H1 (cell line): ENCODE measurements around the gene SHC1. TPM values are rescaled to one million over a fixed set of nuclear protein-coding genes. Genes with fewer than 3 reads are reported as not detected.

ENCODE experiments used
- CHD2 ChIP-seq: IDR thresholded peaks from 2 replicates; pipeline ENCODE4 v1.6.1; 2012; ENCODE audit warnings: low read length, improper control_type of control experiment
- CHD7 ChIP-seq: fragments of 300-600 bp; sonication (generic); IDR thresholded peaks from 2 replicates; pipeline ENCODE4 v1.7.1; 2012; ENCODE audit warnings: low read length, moderate library complexity, mild to moderate bottlenecking, inconsistent platforms; ENCODE audit not compliant: insufficient replicate concordance
- PHF8 ChIP-seq: fragments of 200-600 bp; sonication (generic); conservative IDR thresholded peaks from 2 replicates; pipeline ENCODE4 v1.7.1; 2012; ENCODE audit warnings: low read depth, mild to moderate bottlenecking, inconsistent platforms, low read length, moderate library complexity
- RXRA ChIP-seq: IDR thresholded peaks from 2 replicates; pipeline ENCODE4 v1.6.1; 2011; ENCODE audit warnings: low read depth, mild to moderate bottlenecking, low read length, moderate library complexity; ENCODE audit not compliant: insufficient read depth
- SIN3A ChIP-seq, 2 experiments: IDR thresholded peaks in 1 of 2; conservative IDR thresholded peaks in 1 of 2; 2 replicates each; pipeline ENCODE4 v1.6.1; 2011 to 2012; ENCODE audit warnings: low read length in 2 of 2, improper control_type of control experiment in 1 of 2, low read depth in 1 of 2, mild to moderate bottlenecking in 1 of 2
- TAF1 ChIP-seq: IDR thresholded peaks from 2 replicates; pipeline ENCODE4 v1.6.1; 2011; ENCODE audit warnings: mild to moderate bottlenecking, low read depth, low read length
- polyA plus RNA-seq, 7 experiments: library from polyadenylated mRNA; depleted of rRNA in 3 of 7; stranded (reverse) in 5 of 7; unstranded in 2 of 7; fragments of >200 nt in 5 of 7; fragments of 200-250 nt in 2 of 7; gene quantifications; 1 replicate in 5 of 7; 2 replicates in 1 of 7; 4 replicates in 1 of 7; pipeline versions ENCODE4 v1.2.1 to v1.2.3, GENCODE V29; 2011 to 2013; ENCODE audit warnings: missing spikeins in 2 of 7, mixed read lengths in 2 of 7
- total RNA-seq: library from RNA; stranded (reverse); fragmentation: NEBNext Ultra II Directional; extraction: Animal tissue kit (Norgen Biotek cat#: 25700); gene quantifications from 2 replicates; pipeline ENCODE4 v1.2.1, GENCODE V29; 2021
- TF ChIP-seq, protein P1 (sequence below): IDR thresholded peaks from 2 replicates; pipeline ENCODE4 v1.6.1; 2012; ENCODE audit warnings: inconsistent platforms
- TF ChIP-seq, protein P2 (sequence below): IDR thresholded peaks from 2 replicates; pipeline ENCODE4 v1.6.1; 2011; ENCODE audit warnings: low read depth, mild to moderate bottlenecking, low read length; ENCODE audit not compliant: insufficient read depth

SHC1 gene
- total and polyA plus RNA-seq, 2 of the 8 experiments (the other 6 are each of a cell fraction or from before 2014, with no cell fraction given) = 177 to 212 TPM

DNA sequence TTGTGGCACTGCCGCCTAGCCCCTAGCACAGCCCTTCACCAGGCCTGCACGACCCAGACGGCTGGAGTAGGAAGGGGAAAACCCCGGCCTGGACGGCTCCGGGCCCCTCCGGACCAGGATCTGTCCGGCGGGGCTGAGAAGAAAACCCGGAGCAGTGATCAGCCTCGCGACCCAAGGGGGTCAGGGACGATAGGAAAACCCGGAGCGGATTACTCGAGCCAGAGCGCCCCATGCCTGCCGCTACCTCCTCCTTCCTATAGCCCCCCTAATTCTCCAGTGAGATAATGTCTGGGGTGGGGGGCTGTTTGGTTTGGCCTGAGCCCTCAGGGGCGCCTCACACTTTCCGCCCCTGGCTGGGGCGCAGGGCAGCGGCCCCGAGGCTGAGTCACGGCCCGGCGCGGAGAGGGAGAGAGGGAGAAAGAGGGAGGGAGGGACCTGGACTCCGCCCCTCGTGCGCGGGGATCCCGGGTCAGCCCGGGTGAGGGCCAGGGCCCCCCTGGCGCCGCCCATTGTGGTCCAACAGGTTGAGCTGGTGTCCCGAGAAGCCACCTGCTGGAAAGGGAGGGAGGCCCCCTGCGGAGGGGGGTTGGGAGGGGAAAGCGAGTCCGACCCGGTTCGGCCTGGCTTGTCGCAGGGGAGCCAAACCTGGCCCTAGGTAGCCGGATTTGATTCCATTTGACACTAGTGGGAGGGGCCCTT is 30.3 kb upstream of the SHC1 start (continued):
- TF ChIP-seq, protein P1, sequence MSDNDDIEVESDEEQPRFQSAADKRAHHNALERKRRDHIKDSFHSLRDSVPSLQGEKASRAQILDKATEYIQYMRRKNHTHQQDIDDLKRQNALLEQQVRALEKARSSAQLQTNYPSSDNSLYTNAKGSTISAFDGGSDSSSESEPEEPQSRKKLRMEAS = peak; percentile 69
- TF ChIP-seq TAF1 = peak; percentile 65
- peak; percentile 82 to 90; a peak in 2 of 4 replicates for TF ChIP-seq SIN3A (conservative IDR thresholded peaks at IDR 0.05 in 1 of 2, IDR thresholded peaks at IDR 0.05 in 1 of 2; ENCODE audit: low read depth in 1 of 2, low read length in 2 of 2)
- TF ChIP-seq CHD7 = no peak
- TF ChIP-seq CHD2 = peak; percentile 56
- no peak for TF ChIP-seq RXRA
- TF ChIP-seq, protein P2, sequence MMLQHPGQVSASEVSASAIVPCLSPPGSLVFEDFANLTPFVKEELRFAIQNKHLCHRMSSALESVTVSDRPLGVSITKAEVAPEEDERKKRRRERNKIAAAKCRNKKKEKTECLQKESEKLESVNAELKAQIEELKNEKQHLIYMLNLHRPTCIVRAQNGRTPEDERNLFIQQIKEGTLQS = no peak
- TF ChIP-seq PHF8 = 0 out of 2 replicates have a peak, but pooled peaks have one; percentile 42
